Esophagus muscularis mucosa (tissue), 4 donors: ENCODE results near the gene NKAP. TPM values are rescaled to one million over a fixed set of nuclear protein-coding genes. Genes with fewer than 3 reads are reported as not detected.

ENCODE experiments used
- DNase-seq: peaks from one replicate; pipeline ENCODE4 v3.0.0-alpha.2; 2017; ENCODE audit errors: extremely low spot score
- H3K27ac ChIP-seq, 4 donors: fragments of 200-600 bp; sonication (generic); replicated peaks in 1 of 4; 1 replicate in 3 of 4; 2 replicates in 1 of 4; pipeline ENCODE4 v1.5.1; 2016 to 2019; ENCODE audit warnings: mild to moderate bottlenecking in 1 of 4
- H3K27me3 ChIP-seq, 4 donors: fragments of 200-600 bp; sonication (generic); one replicate each; pipeline versions ENCODE4 v1.5.1 to v1.6.0; 2016 to 2019
- H3K36me3 ChIP-seq, 4 donors: fragments of 200-600 bp; sonication (generic); one replicate each; pipeline ENCODE4 v1.5.1; 2016 to 2019
- H3K4me1 ChIP-seq, 4 donors: fragments of 200-600 bp; sonication (generic); one replicate each; pipeline ENCODE4 v1.5.1; 2016 to 2019
- H3K4me3 ChIP-seq, 4 donors: fragments of 200-600 bp; sonication (generic); 1 replicate in 2 of 4; 2 replicates in 2 of 4; pipeline ENCODE4 v1.5.1; 2016 to 2019; ENCODE audit warnings: mild to moderate bottlenecking in 4 of 4, moderate library complexity in 1 of 4
- H3K9me3 ChIP-seq, 4 donors: fragments of 200-600 bp; sonication (generic); 1 replicate in 3 of 4; 2 replicates in 1 of 4; pipeline ENCODE4 v1.5.1; 2016 to 2019
- EP300 ChIP-seq: sonication (generic); formaldehyde crosslinking; IDR thresholded peaks from one replicate; pipeline ENCODE4 v1.6.1; 2017; ENCODE audit warnings: antibody characterized with exemption
- POLR2A ChIP-seq: fragments of 450-650 bp; IDR thresholded peaks from one replicate; pipeline ENCODE4 v1.6.1; 2017; ENCODE audit warnings: antibody characterized with exemption, moderate library complexity, mild to moderate bottlenecking, low read depth
- POLR2AphosphoS5 ChIP-seq, 2 donors: sonication (generic); formaldehyde crosslinking; IDR thresholded peaks; one replicate each; pipeline ENCODE4 v1.6.1; 2017; ENCODE audit warnings: antibody characterized with exemption in 2 of 2
- WGBS: methylation state at CpG from one replicate; pipeline ENCODE4 v1.1.5; 2018; 5-methylcytosine and 5-hydroxymethylcytosine counted together
- intact Hi-C: fragments of 100-400 bp; cut with DNase I; formaldehyde crosslinking; loops from one replicate; pipeline ENCODE4 v1.15.1; 2023
- total RNA-seq, 4 donors: library from RNA; depleted of rRNA; stranded (reverse); fragments of >200 nt; gene quantifications; one replicate each; pipeline versions ENCODE4 v1.1.0 to v1.2.1, GENCODE V29; 2016
- TF ChIP-seq, protein P1 (sequence below), 3 experiments: fragments of 200-600 bp in 2 of 3; fragments of 450-650 bp in 1 of 3; sonication (generic) in 2 of 3; IDR thresholded peaks; one replicate each; pipeline ENCODE4 v1.5.1; 2017 to 2019; ENCODE audit warnings: antibody characterized with exemption in 3 of 3, mild to moderate bottlenecking in 2 of 3, moderate library complexity in 1 of 3

Gene NKAP
- total RNA-seq, 4 donors from 2014 or later = 5.3 to 7.1 (median 6.6) TPM

DNA sequence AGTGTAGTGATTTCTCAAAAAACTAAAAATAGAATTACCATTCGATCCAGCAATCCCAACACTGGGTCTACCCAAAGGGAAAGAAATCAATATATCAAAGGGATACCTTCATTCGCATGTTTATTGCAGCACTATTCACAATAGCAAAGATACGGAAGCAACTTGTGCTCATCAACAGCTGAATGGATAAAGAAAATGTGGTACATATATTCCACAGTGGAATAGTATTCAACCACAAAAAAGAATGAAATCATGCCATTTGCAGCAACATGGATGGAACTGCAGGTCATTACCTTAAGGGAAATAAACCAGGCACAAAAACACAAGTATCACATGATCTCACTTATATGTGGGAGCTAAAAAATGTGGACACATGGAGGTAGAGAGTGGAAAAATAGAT, 42.7 kb upstream of the NKAP start:
- Histone ChIP-seq H3K9me3 (no peaks in the 10 kb centered on the region), H3K36me3 (no peaks in the 10 kb centered on the region), H3K4me3 (no peak overlapping the region), H3K27ac (no peak overlapping the region), H3K4me1 (peaks cover 3 to 16% (median 9%) of the 10 kb centered on the region in 4 donors), H3K27me3 (peaks cover 0 to 19% (median under 1%) of the 10 kb centered on the region in 4 donors)
- 80% methylated on average over 3 of the region's 3 CpGs for WGBS
- no peak for DNase-seq
- TF ChIP-seq, protein P1, sequence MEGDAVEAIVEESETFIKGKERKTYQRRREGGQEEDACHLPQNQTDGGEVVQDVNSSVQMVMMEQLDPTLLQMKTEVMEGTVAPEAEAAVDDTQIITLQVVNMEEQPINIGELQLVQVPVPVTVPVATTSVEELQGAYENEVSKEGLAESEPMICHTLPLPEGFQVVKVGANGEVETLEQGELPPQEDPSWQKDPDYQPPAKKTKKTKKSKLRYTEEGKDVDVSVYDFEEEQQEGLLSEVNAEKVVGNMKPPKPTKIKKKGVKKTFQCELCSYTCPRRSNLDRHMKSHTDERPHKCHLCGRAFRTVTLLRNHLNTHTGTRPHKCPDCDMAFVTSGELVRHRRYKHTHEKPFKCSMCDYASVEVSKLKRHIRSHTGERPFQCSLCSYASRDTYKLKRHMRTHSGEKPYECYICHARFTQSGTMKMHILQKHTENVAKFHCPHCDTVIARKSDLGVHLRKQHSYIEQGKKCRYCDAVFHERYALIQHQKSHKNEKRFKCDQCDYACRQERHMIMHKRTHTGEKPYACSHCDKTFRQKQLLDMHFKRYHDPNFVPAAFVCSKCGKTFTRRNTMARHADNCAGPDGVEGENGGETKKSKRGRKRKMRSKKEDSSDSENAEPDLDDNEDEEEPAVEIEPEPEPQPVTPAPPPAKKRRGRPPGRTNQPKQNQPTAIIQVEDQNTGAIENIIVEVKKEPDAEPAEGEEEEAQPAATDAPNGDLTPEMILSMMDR (IDR thresholded peaks at IDR 0.05) = no peak
- TF ChIP-seq EP300 = no peak
- TF ChIP-seq POLR2AphosphoS5 (IDR thresholded peaks at IDR 0.05) = no peak
- TF ChIP-seq POLR2A = no peak
- intact Hi-C loops = no loop called here

DNA sequence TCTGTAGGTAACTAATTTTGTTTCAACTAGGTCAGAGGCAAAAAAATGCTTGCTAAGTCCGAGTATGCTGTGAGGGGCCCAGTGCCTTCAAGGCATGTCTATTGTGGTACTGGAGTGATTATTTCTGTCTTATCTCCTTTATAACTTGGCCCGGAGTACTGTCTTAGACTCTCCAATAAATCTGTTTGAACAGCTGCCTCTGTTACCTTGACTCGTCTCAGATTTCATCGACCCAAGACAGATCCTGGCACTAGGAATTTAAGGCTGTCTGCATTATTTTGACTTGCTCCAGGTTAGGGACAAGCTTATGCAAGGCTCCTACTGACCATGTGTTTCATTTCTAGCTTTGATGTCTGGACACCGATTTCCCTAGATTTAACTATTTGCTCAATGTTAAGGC, 41.1 kb upstream of the NKAP start:
- TF ChIP-seq, protein P1 (IDR thresholded peaks at IDR 0.05) = no peak
- TF ChIP-seq EP300 (no peak), POLR2AphosphoS5 (IDR thresholded peaks at IDR 0.05) (no peak), POLR2A (no peak)
- Histone ChIP-seq H3K9me3 (no peaks in the 10 kb centered on the region), H3K27me3 (peaks cover 0 to 5% (median 0%) of the 10 kb centered on the region in 4 donors), H3K36me3 (no peaks in the 10 kb centered on the region), H3K4me3 (no peak overlapping the region), H3K4me1 (peaks cover 0 to 5% (median 0%) of the 10 kb centered on the region in 4 donors), H3K27ac (no peak overlapping the region)
- no peak for DNase-seq
- intact Hi-C loops = no loop called here
- 46% methylated on average over 5 of the region's 5 CpGs for WGBS

DNA sequence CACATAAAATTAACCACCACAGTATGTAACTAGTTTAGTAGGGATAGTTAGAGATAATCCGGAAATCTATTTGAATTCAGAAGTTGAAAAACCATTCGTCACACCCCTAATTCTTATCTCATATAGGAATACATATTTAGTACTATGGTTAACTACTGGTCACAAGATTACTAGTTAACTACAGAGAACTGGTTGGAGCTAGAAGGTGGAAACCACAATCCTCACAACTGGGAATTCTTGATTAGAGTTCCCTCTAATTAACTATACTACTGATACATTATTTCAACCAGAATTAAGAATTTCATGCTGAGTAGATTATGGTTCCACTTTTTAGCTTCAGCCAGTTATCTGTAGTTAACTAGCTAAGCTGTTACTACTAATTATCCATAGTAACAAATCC, 39.9 kb upstream of the NKAP start:
- no peaks in the 10 kb centered on the region for H3K36me3 ChIP-seq
- WGBS = 70% methylated on average over 2 of the region's 2 CpGs
- intact Hi-C loops = no loop called here

DNA sequence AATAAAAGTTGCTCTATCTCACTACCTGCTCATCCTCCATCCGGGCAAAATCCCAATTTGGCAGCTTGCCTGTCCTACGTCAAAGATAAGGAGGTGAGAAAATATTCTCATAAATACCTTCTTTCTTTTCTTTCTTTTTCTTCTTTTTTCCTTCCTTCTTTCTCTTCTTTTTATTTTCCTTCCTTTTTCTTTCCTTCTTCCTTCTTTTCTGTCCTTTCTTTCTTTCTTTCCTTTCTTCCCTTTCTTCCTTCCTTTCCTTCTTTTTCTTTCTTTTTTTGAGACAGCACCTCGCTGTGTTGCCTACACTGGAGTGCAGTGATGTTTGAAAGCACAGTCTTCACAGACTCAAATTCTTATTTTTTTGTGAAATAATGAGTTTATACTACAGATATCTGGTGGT, 38.6 kb upstream of the NKAP start:
- Histone ChIP-seq H3K27me3 (no peaks in the 10 kb centered on the region), H3K4me1 (peaks cover 0 to 5% (median 0%) of the 10 kb centered on the region in 4 donors), H3K4me3 (no peak overlapping the region), H3K36me3 (no peaks in the 10 kb centered on the region), H3K9me3 (no peaks in the 10 kb centered on the region), H3K27ac (no peak overlapping the region)
- intact Hi-C loops = no loop called here
- DNase-seq = no peak
- TF ChIP-seq POLR2AphosphoS5 (IDR thresholded peaks at IDR 0.05) (no peak), POLR2A (no peak), EP300 (no peak)
- TF ChIP-seq, protein P1 (IDR thresholded peaks at IDR 0.05) = no peak
- 34% methylated on average over 3 of the region's 3 CpGs for WGBS

More for the DNA sequence above, 39.9 kb upstream of the NKAP start:
- TF ChIP-seq, protein P1 (IDR thresholded peaks at IDR 0.05) = no peak
- TF ChIP-seq POLR2A = no peak
- TF ChIP-seq EP300 = no peak
- TF ChIP-seq POLR2AphosphoS5 (IDR thresholded peaks at IDR 0.05) = no peak
- Histone ChIP-seq H3K27me3 (no peaks in the 10 kb centered on the region), H3K4me1 (peaks cover 0 to 5% (median 0%) of the 10 kb centered on the region in 4 donors), H3K4me3 (no peak overlapping the region), H3K27ac (no peak overlapping the region), H3K9me3 (no peaks in the 10 kb centered on the region)
- no peak for DNase-seq
